Activated CD8-positive, alpha-beta memory T cell treated with anti-CD3 and anti-CD28 coated beads, Interleukin-2, amount 10 ng/mL, durations not matched to agents 7 days and 5 days (primary cell): ENCODE measurements around the gene ALOX5. TPM values are rescaled to one million over a fixed set of nuclear protein-coding genes. Genes with fewer than 3 reads are reported as not detected.

ENCODE experiments used
- ATAC-seq: fragments of 150-1000 bp; cut with Tn5 transposase; one replicate; pipeline ENCODE4 v1.10.0; 2021; ENCODE audit warnings: moderate library complexity
- CTCF ChIA-PET: fragments of 350-600 bp; sonication (Branson Sonifier 250); formaldehyde crosslinking; loops from one replicate; lab custom pipeline; 2021; ENCODE audit warnings: antibody characterized with exemption; lab: Charles Lee
- DNase-seq: peaks from one replicate; pipeline ENCODE4 v3.0.0-alpha.2; 2020
- H3K27ac Mint-ChIP-seq: one replicate; pipeline ENCODE4 v1.8.0; 2021; ENCODE audit warnings: mild to moderate bottlenecking, mixed read lengths
- H3K27me3 Mint-ChIP-seq: one replicate; pipeline ENCODE4 v1.8.0; 2021; ENCODE audit warnings: mixed read lengths
- H3K36me3 Mint-ChIP-seq: one replicate; pipeline ENCODE4 v1.8.0; 2021; ENCODE audit warnings: mild to moderate bottlenecking, mixed read lengths
- H3K4me1 Mint-ChIP-seq: one replicate; pipeline ENCODE4 v1.8.0; 2021; ENCODE audit warnings: mixed read lengths
- H3K4me3 Mint-ChIP-seq: one replicate; pipeline ENCODE4 v1.8.0; 2021; ENCODE audit warnings: mild to moderate bottlenecking, moderate library complexity, mixed read lengths
- H3K9me3 Mint-ChIP-seq: one replicate; pipeline ENCODE4 v1.8.0; 2022; ENCODE audit warnings: low read depth, mixed read lengths
- total RNA-seq, 2 experiments: library from RNA; stranded (reverse); gene quantifications; one replicate each; pipeline ENCODE4 v1.2.3, GENCODE V29; 2021

Gene ALOX5
- total RNA-seq, 2 experiments from 2014 or later = 1.9 to 8.9 TPM

- ATAC-seq = no peak
- Mint-ChIP-seq H3K9me3 (no peaks in the 10 kb centered on the region), H3K36me3 (peaks cover 10% of the 10 kb centered on the region), H3K4me1 (peaks cover 52% of the 10 kb centered on the region), H3K27ac (peak overlapping the region; percentile 68), H3K27me3 (no peaks in the 10 kb centered on the region), H3K4me3 (peak overlapping the region; percentile 20)
- CTCF ChIA-PET = interaction anchor here (0.9 to 2.5 kb wide), 4 partner anchors 15 to 165 kb away, joined by 3 to 9 read pairs (median 5); no protein-coding TSS in a partner anchor
- no peak for DNase-seq
These were observed 43.7 kb downstream of the ALOX5 start for GRCh38 chr10:45417746-45418145.

GRCh38 chr10:45418417-45418848 is 44.4 kb downstream of the ALOX5 start:
- Mint-ChIP-seq H3K27ac (peak overlapping the region; percentile 97), H3K4me1 (peaks cover 59% of the 10 kb centered on the region), H3K4me3 (peak overlapping the region; percentile 91), H3K27me3 (no peaks in the 10 kb centered on the region), H3K9me3 (no peaks in the 10 kb centered on the region), H3K36me3 (peaks cover 10% of the 10 kb centered on the region)
- DNase-seq (no peak), ATAC-seq (no peak)
- CTCF ChIA-PET = interaction anchor here (0.9 to 2.5 kb wide), 6 partner anchors 10 to 166 kb away, joined by 3 to 9 read pairs (median 4); no protein-coding TSS in a partner anchor

- H3K27ac Mint-ChIP-seq = peak overlapping the region; percentile 97
- H3K9me3 Mint-ChIP-seq = no peaks in the 10 kb centered on the region
- H3K36me3 Mint-ChIP-seq = peaks cover 8% of the 10 kb centered on the region
- CTCF ChIA-PET = interaction anchor here (1.1 to 2.5 kb wide), 5 partner anchors 9 to 169 kb away, joined by 3 to 9 read pairs (median 3); no protein-coding TSS in a partner anchor
- ATAC-seq = peak; percentile 73
- peak; percentile 82 for DNase-seq
- H3K4me3 Mint-ChIP-seq = peak overlapping the region; percentile 91
- H3K27me3 Mint-ChIP-seq = no peaks in the 10 kb centered on the region
- H3K4me1 Mint-ChIP-seq = peaks cover 65% of the 10 kb centered on the region
These were observed 45.0 kb downstream of the ALOX5 start for GRCh38 chr10:45418849-45419675.

GRCh38 chr10:45419676-45420025 is 45.6 kb downstream of the ALOX5 start:
- peaks cover 71% of the 10 kb centered on the region for H3K4me1 Mint-ChIP-seq

GRCh38 chr10:45420453-45421192 is 46.6 kb downstream of the ALOX5 start:
- H3K4me1 Mint-ChIP-seq = peaks cover 80% of the 10 kb centered on the region

More at GRCh38 chr10:45419676-45420025, 45.6 kb downstream of the ALOX5 start:
- no peaks in the 10 kb centered on the region for H3K27me3 Mint-ChIP-seq
- CTCF ChIA-PET = interaction anchor here (1.0 to 3.2 kb wide), 6 partner anchors 13 to 253 kb away, joined by 3 to 14 read pairs (median 4); partner anchors contain the start of gene ZFAND4
- peak overlapping the region; percentile 97 for H3K27ac Mint-ChIP-seq
- peak overlapping the region; percentile 91 for H3K4me3 Mint-ChIP-seq
- H3K9me3 Mint-ChIP-seq = no peaks in the 10 kb centered on the region
- ATAC-seq (no peak), DNase-seq (no peak)
- peaks cover 10% of the 10 kb centered on the region for H3K36me3 Mint-ChIP-seq

GRCh38 chr10:45421221-45422097 is 47.4 kb downstream of the ALOX5 start:
- H3K9me3 Mint-ChIP-seq = no peaks in the 10 kb centered on the region
- no peaks in the 10 kb centered on the region for H3K27me3 Mint-ChIP-seq
- H3K36me3 Mint-ChIP-seq = peaks cover 11% of the 10 kb centered on the region
- CTCF ChIA-PET = interaction anchor here (0.6 to 3.2 kb wide), 9 partner anchors 10 to 246 kb away, joined by 3 to 16 read pairs (median 4); no protein-coding TSS in a partner anchor
- DNase-seq (peak; percentile 82), ATAC-seq (peak; percentile 48)
- peak overlapping the region; percentile 91 for H3K4me3 Mint-ChIP-seq
- H3K27ac Mint-ChIP-seq = peak overlapping the region; percentile 97
- peaks cover 88% of the 10 kb centered on the region for H3K4me1 Mint-ChIP-seq

More at GRCh38 chr10:45420453-45421192, 46.6 kb downstream of the ALOX5 start:
- Mint-ChIP-seq H3K27ac (peak overlapping the region; percentile 97), H3K4me3 (peak overlapping the region; percentile 91), H3K9me3 (no peaks in the 10 kb centered on the region), H3K36me3 (peaks cover 9% of the 10 kb centered on the region), H3K27me3 (no peaks in the 10 kb centered on the region)
- ATAC-seq (peak; percentile 40), DNase-seq (peak; percentile 89)
- CTCF ChIA-PET = interaction anchor here (0.6 to 3.2 kb wide), 10 partner anchors 10 to 252 kb away, joined by 3 to 16 read pairs (median 4); partner anchors contain the start of gene ZFAND4

GRCh38 chr10:45422207-45422865 is 48.3 kb downstream of the ALOX5 start:
- no peak overlapping the region for H3K4me3 Mint-ChIP-seq
- peaks cover 11% of the 10 kb centered on the region for H3K36me3 Mint-ChIP-seq
- CTCF ChIA-PET = interaction anchor here (0.6 to 3.2 kb wide), 5 partner anchors 9 to 245 kb away, joined by 3 to 16 read pairs (median 7); no protein-coding TSS in a partner anchor
- ATAC-seq = no peak
- H3K27ac Mint-ChIP-seq = peak overlapping the region; percentile 97
- no peaks in the 10 kb centered on the region for H3K27me3 Mint-ChIP-seq
- DNase-seq = no peak
- no peaks in the 10 kb centered on the region for H3K9me3 Mint-ChIP-seq
- peaks cover 89% of the 10 kb centered on the region for H3K4me1 Mint-ChIP-seq

- Mint-ChIP-seq H3K9me3 (no peaks in the 10 kb centered on the region), H3K36me3 (peaks cover 11% of the 10 kb centered on the region), H3K4me1 (peaks cover 81% of the 10 kb centered on the region), H3K4me3 (no peak overlapping the region), H3K27me3 (no peaks in the 10 kb centered on the region), H3K27ac (peak overlapping the region; percentile 97)
- DNase-seq (no peak), ATAC-seq (no peak)
- CTCF ChIA-PET = interaction anchor here (3.2 kb wide), 1 partner anchor 42 kb away, joined by 14 read pairs; no protein-coding TSS in a partner anchor
These were observed 49.0 kb downstream of the ALOX5 start for GRCh38 chr10:45422866-45423659.

- no peaks in the 10 kb centered on the region for H3K27me3 Mint-ChIP-seq
- H3K4me1 Mint-ChIP-seq = peaks cover 76% of the 10 kb centered on the region
- peaks cover 11% of the 10 kb centered on the region for H3K36me3 Mint-ChIP-seq
- no peak overlapping the region for H3K4me3 Mint-ChIP-seq
- ATAC-seq (no peak), DNase-seq (no peak)
- H3K9me3 Mint-ChIP-seq = no peaks in the 10 kb centered on the region
- peak overlapping the region; percentile 45 for H3K27ac Mint-ChIP-seq
- CTCF ChIA-PET = interaction anchor here (1.1 kb wide), 1 partner anchor 236 kb away, joined by 3 read pairs; no protein-coding TSS in a partner anchor
These were observed 50.0 kb downstream of the ALOX5 start for GRCh38 chr10:45423976-45424499.

GRCh38 chr10:45424668-45425404 is 50.8 kb downstream of the ALOX5 start:
- ATAC-seq = no peak
- peak; percentile 31 for DNase-seq
- Mint-ChIP-seq H3K36me3 (peaks cover 5% of the 10 kb centered on the region), H3K4me3 (no peak overlapping the region), H3K9me3 (no peaks in the 10 kb centered on the region), H3K4me1 (peaks cover 71% of the 10 kb centered on the region), H3K27me3 (no peaks in the 10 kb centered on the region), H3K27ac (peak overlapping the region; percentile 44)
- CTCF ChIA-PET = interaction anchor here (0.8 to 1.2 kb wide), 3 partner anchors 10 to 235 kb away, joined by 3 read pairs; no protein-coding TSS in a partner anchor
